ENCODE data around the gene IBTK.

Gene IBTK

DNA sequence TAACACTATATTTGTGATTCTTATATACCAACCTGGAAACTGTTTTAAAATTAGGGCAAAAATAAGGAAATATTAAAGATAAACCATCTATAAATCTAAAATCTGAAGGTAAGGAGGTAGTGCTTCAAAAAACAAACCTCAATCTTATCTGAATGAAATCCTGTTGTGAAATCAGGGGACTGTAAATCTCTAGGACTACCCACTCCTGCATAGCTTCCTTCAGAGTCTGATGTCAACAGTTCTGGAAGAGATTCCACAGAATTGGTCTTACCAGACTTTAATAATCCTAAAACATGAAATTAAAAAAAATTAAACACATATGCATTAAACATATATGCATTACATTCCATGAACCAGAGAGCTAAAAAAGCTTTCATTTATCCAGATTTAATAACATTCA, 51.4 kb downstream of the IBTK start:
- H3K27me3 ChIP-seq (ENCODE audit: control insufficient read depth, insufficient read depth, low read length) = no peaks in the 10 kb centered on the region
- no peaks in the 10 kb centered on the region for H3K79me2 ChIP-seq
- H3K9me3 ChIP-seq (ENCODE audit: control insufficient read depth, low read length) = no peaks in the 10 kb centered on the region
- no peak overlapping the region for H3K4me2 ChIP-seq (ENCODE audit: low read length)
- no peak overlapping the region for H3K9ac ChIP-seq
- no peaks in the 10 kb centered on the region for H3K4me1 ChIP-seq
- no peak overlapping the region for H3K4me3 ChIP-seq (ENCODE audit: low read depth, low read length)
- no peak overlapping the region for H2AFZ ChIP-seq
- no peaks in the 10 kb centered on the region for H3K36me3 ChIP-seq (ENCODE audit: control insufficient read depth, insufficient read depth, low read length)
- H3K27ac ChIP-seq = no peak overlapping the region
- TF ChIP-seq, protein P1, sequence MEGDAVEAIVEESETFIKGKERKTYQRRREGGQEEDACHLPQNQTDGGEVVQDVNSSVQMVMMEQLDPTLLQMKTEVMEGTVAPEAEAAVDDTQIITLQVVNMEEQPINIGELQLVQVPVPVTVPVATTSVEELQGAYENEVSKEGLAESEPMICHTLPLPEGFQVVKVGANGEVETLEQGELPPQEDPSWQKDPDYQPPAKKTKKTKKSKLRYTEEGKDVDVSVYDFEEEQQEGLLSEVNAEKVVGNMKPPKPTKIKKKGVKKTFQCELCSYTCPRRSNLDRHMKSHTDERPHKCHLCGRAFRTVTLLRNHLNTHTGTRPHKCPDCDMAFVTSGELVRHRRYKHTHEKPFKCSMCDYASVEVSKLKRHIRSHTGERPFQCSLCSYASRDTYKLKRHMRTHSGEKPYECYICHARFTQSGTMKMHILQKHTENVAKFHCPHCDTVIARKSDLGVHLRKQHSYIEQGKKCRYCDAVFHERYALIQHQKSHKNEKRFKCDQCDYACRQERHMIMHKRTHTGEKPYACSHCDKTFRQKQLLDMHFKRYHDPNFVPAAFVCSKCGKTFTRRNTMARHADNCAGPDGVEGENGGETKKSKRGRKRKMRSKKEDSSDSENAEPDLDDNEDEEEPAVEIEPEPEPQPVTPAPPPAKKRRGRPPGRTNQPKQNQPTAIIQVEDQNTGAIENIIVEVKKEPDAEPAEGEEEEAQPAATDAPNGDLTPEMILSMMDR (IDR thresholded peaks at IDR 0.05) = no peak

DNA sequence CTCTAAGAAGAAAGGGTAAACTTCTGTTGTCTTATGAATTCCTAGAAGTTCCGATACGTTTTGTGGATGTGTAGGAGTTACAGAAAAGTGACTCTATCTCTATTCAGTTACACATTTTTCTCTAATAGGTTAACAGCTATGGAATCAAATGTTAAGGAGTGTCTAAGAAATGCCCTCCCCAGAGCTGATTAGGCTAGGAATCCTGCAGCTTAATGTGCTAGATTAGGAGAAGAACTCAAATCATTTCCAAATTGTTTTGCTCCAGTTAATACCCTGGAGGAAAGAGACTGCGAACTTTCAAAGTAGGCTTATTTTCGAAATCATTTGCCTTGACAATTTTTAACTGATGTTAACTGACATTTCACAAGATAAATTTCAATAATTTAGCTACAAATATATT, 51.9 kb downstream of the IBTK start:
- Histone ChIP-seq H3K4me3 (ENCODE audit: low read depth, low read length) (no peak overlapping the region), H3K9ac (no peak overlapping the region), H3K27ac (no peak overlapping the region), H3K36me3 (ENCODE audit: control insufficient read depth, insufficient read depth, low read length) (no peaks in the 10 kb centered on the region), H3K4me1 (no peaks in the 10 kb centered on the region), H3K79me2 (no peaks in the 10 kb centered on the region), H3K9me3 (ENCODE audit: control insufficient read depth, low read length) (no peaks in the 10 kb centered on the region), H3K4me2 (ENCODE audit: low read length) (no peak overlapping the region), H3K27me3 (ENCODE audit: control insufficient read depth, insufficient read depth, low read length) (no peaks in the 10 kb centered on the region), H2AFZ (no peak overlapping the region)
- TF ChIP-seq, protein P1 (IDR thresholded peaks at IDR 0.05) = no peak

DNA sequence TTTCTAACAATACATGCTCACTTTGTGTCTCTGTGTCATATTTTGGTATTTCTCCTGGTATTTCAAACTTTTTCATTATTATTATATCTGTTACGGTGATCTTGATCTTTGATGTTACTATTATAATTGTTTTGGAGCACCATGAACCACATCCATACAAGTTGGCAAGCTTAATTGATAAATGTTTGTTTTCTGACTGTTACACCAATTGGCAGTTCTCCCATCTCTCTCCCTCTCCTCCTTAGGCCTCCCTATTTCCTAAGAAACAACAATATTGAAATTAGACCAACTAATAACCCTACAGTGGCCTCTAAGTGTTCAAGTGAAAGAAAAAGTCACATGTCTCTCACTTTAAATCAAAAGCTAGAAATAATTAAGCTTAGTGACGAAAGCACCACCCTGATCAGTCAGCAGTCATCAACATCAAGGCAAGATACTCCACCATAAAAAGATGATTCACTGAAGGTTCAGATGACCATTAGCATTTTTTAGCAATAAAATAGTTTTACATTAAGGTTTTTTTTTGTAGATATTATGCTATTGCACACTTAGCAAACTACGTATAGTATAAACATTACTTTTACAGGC, 61.5 kb downstream of the IBTK start:
- no peaks in the 10 kb centered on the region for H3K4me1 ChIP-seq
- H3K36me3 ChIP-seq (ENCODE audit: control insufficient read depth, insufficient read depth, low read length) = no peaks in the 10 kb centered on the region
- no peaks in the 10 kb centered on the region for H3K79me2 ChIP-seq
- no peak overlapping the region for H3K4me3 ChIP-seq (ENCODE audit: low read depth, low read length)
- H2AFZ ChIP-seq = no peak overlapping the region
- TF ChIP-seq, protein P1 (IDR thresholded peaks at IDR 0.05) = no peak
- H3K27ac ChIP-seq = no peak overlapping the region
- no peaks in the 10 kb centered on the region for H3K27me3 ChIP-seq (ENCODE audit: control insufficient read depth, insufficient read depth, low read length)
- H3K9ac ChIP-seq = no peak overlapping the region
- H3K4me2 ChIP-seq (ENCODE audit: low read length) = no peak overlapping the region
- H3K9me3 ChIP-seq (ENCODE audit: control insufficient read depth, low read length) = no peaks in the 10 kb centered on the region

DNA sequence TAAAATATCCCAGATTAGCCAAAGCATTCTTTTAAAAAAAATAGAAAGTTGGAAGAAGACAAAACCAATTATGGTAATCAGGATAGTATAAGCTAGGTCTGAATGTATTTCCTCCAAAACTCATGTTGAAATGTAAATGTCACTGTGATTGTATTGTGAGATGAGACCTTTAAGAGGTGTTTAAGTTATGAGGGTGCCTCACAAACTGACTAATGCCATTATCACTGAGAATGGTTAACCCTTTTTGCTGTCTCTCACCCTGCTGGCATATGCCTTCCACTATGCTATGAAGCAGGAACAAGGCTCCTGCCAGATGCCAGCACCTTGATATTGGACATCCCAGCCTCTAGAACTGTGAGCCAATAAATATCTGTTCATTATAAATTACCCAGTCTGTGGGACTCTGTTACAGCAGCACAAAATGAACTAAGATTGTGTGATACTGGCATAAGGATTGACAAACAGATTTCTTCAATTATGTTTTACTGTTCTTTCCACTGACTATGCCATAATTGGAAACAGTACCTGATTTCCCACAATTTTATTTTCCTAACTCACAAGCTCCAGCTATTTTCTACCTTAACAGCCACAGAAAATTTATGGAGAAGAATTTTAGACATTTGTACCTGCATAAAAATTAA, 63.8 kb downstream of the IBTK start:
- Histone ChIP-seq H3K9ac (no peak overlapping the region), H3K27ac (no peak overlapping the region), H3K36me3 (ENCODE audit: control insufficient read depth, insufficient read depth, low read length) (no peaks in the 10 kb centered on the region), H3K9me3 (ENCODE audit: control insufficient read depth, low read length) (no peaks in the 10 kb centered on the region), H3K79me2 (no peaks in the 10 kb centered on the region), H3K4me3 (ENCODE audit: low read depth, low read length) (no peak overlapping the region), H3K4me2 (ENCODE audit: low read length) (no peak overlapping the region), H3K4me1 (no peaks in the 10 kb centered on the region), H3K27me3 (ENCODE audit: control insufficient read depth, insufficient read depth, low read length) (no peaks in the 10 kb centered on the region), H2AFZ (no peak overlapping the region)
- TF ChIP-seq, protein P1 (IDR thresholded peaks at IDR 0.05) = no peak

DNA sequence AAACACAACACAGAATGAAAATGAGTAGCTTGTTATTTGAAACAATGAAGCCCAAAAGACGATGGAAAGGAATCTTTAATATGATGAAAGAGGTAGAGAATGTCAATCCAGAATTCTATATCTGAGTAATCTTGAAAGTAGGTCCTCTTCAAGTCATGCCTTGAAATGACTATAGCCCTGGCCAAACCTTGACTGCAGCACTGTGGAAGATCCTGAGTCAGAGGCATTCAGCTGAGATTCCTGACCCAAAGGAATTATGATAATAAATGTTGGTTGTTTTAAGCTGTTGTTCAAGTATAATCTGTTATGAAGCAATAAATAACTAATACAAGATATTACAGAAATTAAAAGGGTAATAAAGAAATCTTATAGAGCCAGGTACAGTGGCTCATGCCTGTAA, 64.8 kb downstream of the IBTK start:
- Histone ChIP-seq H3K79me2 (no peaks in the 10 kb centered on the region), H3K9me3 (ENCODE audit: control insufficient read depth, low read length) (no peaks in the 10 kb centered on the region), H3K4me1 (no peaks in the 10 kb centered on the region), H3K27me3 (ENCODE audit: control insufficient read depth, insufficient read depth, low read length) (no peaks in the 10 kb centered on the region), H2AFZ (no peak overlapping the region), H3K4me2 (ENCODE audit: low read length) (no peak overlapping the region), H3K27ac (no peak overlapping the region), H3K4me3 (ENCODE audit: low read depth, low read length) (no peak overlapping the region), H3K36me3 (ENCODE audit: control insufficient read depth, insufficient read depth, low read length) (no peaks in the 10 kb centered on the region), H3K9ac (no peak overlapping the region)
- TF ChIP-seq, protein P1 (IDR thresholded peaks at IDR 0.05) = no peak

Data from parathyroid adenoma (tissue), 2 donors.